G401 (cell line): ENCODE data around the gene FMN1. TPM values are rescaled to one million over a fixed set of nuclear protein-coding genes. Genes with fewer than 3 reads are reported as not detected.

Source experiments
- DNase-seq: peaks from one replicate; pipeline ENCODE4 v3.0.0-alpha.2; 2015; ENCODE audit warnings: low spot score
- in situ Hi-C: cut with HindIII; loops from 2 replicates; pipeline ENCODE4 v1.10.0; 2016; ENCODE audit warnings: low sequenced_read_pairs, mixed read lengths
- total RNA-seq: library from RNA; depleted of rRNA; stranded (reverse); fragments of >200 nt; shearing (Covaris generic); gene quantifications from 2 replicates; pipeline ENCODE4 v1.2.3, GENCODE V29; 2014

FMN1 gene
- total RNA-seq, 1 experiment from 2014 or later = not detected

GRCh38 chr15:33007303-33007855, 187.1 kb downstream of the FMN1 start:
- peak; percentile 14 for DNase-seq
- in situ Hi-C loops = no loop called here

- in situ Hi-C loops = no loop called here
- no peak for DNase-seq
These were observed 188.9 kb downstream of the FMN1 start for GRCh38 chr15:33005582-33005981.

GRCh38 chr15:33001926-33002325, 192.6 kb downstream of the FMN1 start:
- no peak for DNase-seq
- in situ Hi-C loops = no loop called here

- no peak for DNase-seq
- in situ Hi-C loops = no loop called here
These were observed 195.4 kb downstream of the FMN1 start for GRCh38 chr15:32998979-32999672.

- in situ Hi-C loops = no loop called here
- DNase-seq = no peak
These were observed 196.3 kb downstream of the FMN1 start for GRCh38 chr15:32998182-32998581.

GRCh38 chr15:32994810-32995424, 199.6 kb downstream of the FMN1 start:
- in situ Hi-C loops = no loop called here

GRCh38 chr15:32993285-32993684, 201.2 kb downstream of the FMN1 start:
- in situ Hi-C loops = no loop called here
- no peak for DNase-seq

More at GRCh38 chr15:32994810-32995424, 199.6 kb downstream of the FMN1 start:
- peak; percentile 12 for DNase-seq

- in situ Hi-C loops = no loop called here
These were observed 202.8 kb downstream of the FMN1 start for GRCh38 chr15:32991619-32992111.

GRCh38 chr15:32990071-32990470, 204.4 kb downstream of the FMN1 start:
- in situ Hi-C loops = no loop called here
- no peak for DNase-seq

More at GRCh38 chr15:32991619-32992111, 202.8 kb downstream of the FMN1 start:
- DNase-seq = no peak

GRCh38 chr15:32987067-32987466, 207.4 kb downstream of the FMN1 start:
- in situ Hi-C loops = no loop called here
- no peak for DNase-seq

GRCh38 chr15:32986147-32986546, 208.4 kb downstream of the FMN1 start:
- no peak for DNase-seq
- in situ Hi-C loops = no loop called here

- in situ Hi-C loops = no loop called here
- no peak for DNase-seq
These were observed 210.8 kb downstream of the FMN1 start for GRCh38 chr15:32983679-32984078.

GRCh38 chr15:32982001-32982400, 212.5 kb downstream of the FMN1 start:
- in situ Hi-C loops = no loop called here
- no peak for DNase-seq

GRCh38 chr15:32981536-32981935, 213.0 kb downstream of the FMN1 start:
- no peak for DNase-seq
- in situ Hi-C loops = no loop called here

- no peak for DNase-seq
- in situ Hi-C loops = no loop called here
These were observed 214.8 kb downstream of the FMN1 start for GRCh38 chr15:32979710-32980109.

GRCh38 chr15:32977506-32977905, 217.0 kb downstream of the FMN1 start:
- in situ Hi-C loops = no loop called here

GRCh38 chr15:32974691-32975090, 219.8 kb downstream of the FMN1 start:
- no peak for DNase-seq
- in situ Hi-C loops = no loop called here

More at GRCh38 chr15:32977506-32977905, 217.0 kb downstream of the FMN1 start:
- no peak for DNase-seq

- in situ Hi-C loops = no loop called here
- DNase-seq = no peak
These were observed 221.8 kb downstream of the FMN1 start for GRCh38 chr15:32972686-32973085.

GRCh38 chr15:32970847-32971246, 223.7 kb downstream of the FMN1 start:
- DNase-seq = no peak
- in situ Hi-C loops = no loop called here

- in situ Hi-C loops = no loop called here
- no peak for DNase-seq
These were observed 227.0 kb downstream of the FMN1 start for GRCh38 chr15:32967521-32967920.
